ENCODE data around the gene POTEJ. TPM values are rescaled to one million over a fixed set of nuclear protein-coding genes. Genes with fewer than 3 reads are reported as not detected.

Gene POTEJ
- total RNA-seq, 2 donors from 2014 or later, result not detected

Other genes starting within 250 kb of the POTEJ start
- gene POTEI, start 102.1 kb upstream of the POTEJ start, total RNA-seq, result not detected
- gene CFC1B, start 90.2 kb upstream of the POTEJ start, total RNA-seq, result not detected
- gene CFC1, start 11.9 kb upstream of the POTEJ start, total RNA-seq, result not detected
- not detected for gene GPR148, start 117.6 kb downstream of the POTEJ start, total RNA-seq
- gene AMER3, start 144.1 kb downstream of the POTEJ start, total RNA-seq, result not detected
- 1 to 10 TPM in 1 of 2 donors, under 1 TPM in 1; 0.63 to 1.7 TPM for gene ARHGEF4, start 225.5 kb downstream of the POTEJ start, total RNA-seq

Measured in activated T-cell treated with anti-CD3 and anti-CD28 coated beads, Interleukin-2, amount 50 U/mL, for 72 hours (primary cell).